ENCODE results near the gene GET3.

GET3 gene

GRCh38 chr19:12726988-12727316 is 10.3 kb upstream of the GET3 start:
- no peak for FAIRE-seq
- TF ChIP-seq TAF1 (IDR thresholded peaks at IDR 0.05; ENCODE audit: low read depth, low read length) (no peak), POLR2A (IDR thresholded peaks at IDR 0.05; ENCODE audit: low read depth, low read length) (no peak; the same call in 1 of the 2 replicates), SPI1 (IDR thresholded peaks at IDR 0.05; ENCODE audit: low read depth, low read length) (no peak), PAX5 (IDR thresholded peaks at IDR 0.05; ENCODE audit: insufficient read depth, low read length, severe bottlenecking) (no peak), POU2F2 (IDR thresholded peaks at IDR 0.05; ENCODE audit: low read depth, low read length) (no peak), POLR2AphosphoS5 (IDR thresholded peaks at IDR 0.05; ENCODE audit: low read depth, low read length) (no peak; the same call in 1 of the 2 replicates)
- no peak for DNase-seq (ENCODE audit: insufficient read length, low spot score)

- DNase-seq (ENCODE audit: insufficient read length, low spot score) (no peak), FAIRE-seq (no peak)
- TF ChIP-seq SPI1 (IDR thresholded peaks at IDR 0.05; ENCODE audit: low read depth, low read length) (no peak), POLR2A (IDR thresholded peaks at IDR 0.05; ENCODE audit: low read depth, low read length) (no peak), TAF1 (IDR thresholded peaks at IDR 0.05; ENCODE audit: low read depth, low read length) (no peak), PAX5 (IDR thresholded peaks at IDR 0.05; ENCODE audit: insufficient read depth, low read length, severe bottlenecking) (no peak), POU2F2 (IDR thresholded peaks at IDR 0.05; ENCODE audit: low read depth, low read length) (no peak), POLR2AphosphoS5 (IDR thresholded peaks at IDR 0.05; ENCODE audit: low read depth, low read length) (no peak)
These were observed 9.4 kb upstream of the GET3 start for GRCh38 chr19:12727745-12728433.

GRCh38 chr19:12730064-12730463 is 7.2 kb upstream of the GET3 start:
- DNase-seq (ENCODE audit: insufficient read length, low spot score) (no peak), FAIRE-seq (no peak)
- TF ChIP-seq SPI1 (IDR thresholded peaks at IDR 0.05; ENCODE audit: low read depth, low read length): peak; percentile 75
- TF ChIP-seq POU2F2 (IDR thresholded peaks at IDR 0.05; ENCODE audit: low read depth, low read length): no peak

- no peak for DNase-seq (ENCODE audit: insufficient read length, low spot score)
- no peak for TF ChIP-seq TAF1 (IDR thresholded peaks at IDR 0.05; ENCODE audit: low read depth, low read length)
- TF ChIP-seq POU2F2 (IDR thresholded peaks at IDR 0.05; ENCODE audit: low read depth, low read length): no peak
- TF ChIP-seq SPI1 (IDR thresholded peaks at IDR 0.05; ENCODE audit: low read depth, low read length): no peak
- peak; percentile 55 for TF ChIP-seq POLR2AphosphoS5 (IDR thresholded peaks at IDR 0.05; ENCODE audit: low read depth, low read length)
- FAIRE-seq: no peak
These were observed 6.0 kb upstream of the GET3 start for GRCh38 chr19:12731337-12731736.

DNA sequence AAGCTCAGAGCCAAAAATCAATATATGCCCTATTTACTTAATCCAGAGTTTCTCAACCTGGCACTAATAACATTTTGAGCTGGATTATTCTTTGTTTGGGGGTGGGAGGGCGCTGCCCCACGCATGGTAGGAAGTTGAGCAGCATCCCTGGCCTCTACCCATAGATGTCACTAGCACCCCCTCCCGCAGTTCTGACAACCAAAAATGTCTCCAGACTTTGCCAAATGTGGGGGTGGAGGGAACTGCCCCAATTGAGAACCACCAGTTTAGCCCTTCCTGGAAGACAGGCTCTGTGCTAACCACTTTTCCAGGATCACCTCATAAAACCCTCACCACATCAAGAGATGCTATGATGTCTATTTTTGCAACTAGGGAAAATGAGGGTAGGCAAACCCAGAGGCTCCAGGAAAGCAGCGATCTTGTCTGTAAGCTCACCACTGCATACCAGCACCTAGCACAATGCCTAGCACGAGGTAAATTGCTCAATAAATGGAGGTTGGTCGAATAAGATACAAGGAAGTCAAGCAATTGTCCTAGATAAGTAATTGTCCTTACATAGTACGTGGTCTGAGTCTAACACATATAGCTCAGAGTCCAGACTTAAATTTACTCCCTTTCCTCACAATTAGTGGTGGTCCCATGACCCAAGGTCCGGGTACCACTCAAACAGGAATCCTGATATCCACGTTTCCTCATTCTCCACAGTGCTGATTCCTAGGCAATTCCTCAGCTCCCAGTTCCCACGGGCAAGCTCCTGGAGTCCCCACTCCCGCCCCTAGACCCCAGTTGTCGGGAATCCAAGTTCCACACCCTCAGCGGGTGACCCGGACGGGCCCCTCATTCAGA is 3.7 kb upstream of the GET3 start:
- FAIRE-seq (peak; percentile 83), DNase-seq (ENCODE audit: insufficient read length, low spot score) (no peak)
- TF ChIP-seq TAF1 (IDR thresholded peaks at IDR 0.05; ENCODE audit: low read depth, low read length): no peak
- no peak for TF ChIP-seq POU2F2 (IDR thresholded peaks at IDR 0.05; ENCODE audit: low read depth, low read length)
- TF ChIP-seq POLR2AphosphoS5 (IDR thresholded peaks at IDR 0.05; ENCODE audit: low read depth, low read length): no peak
- no peak for TF ChIP-seq PAX5 (IDR thresholded peaks at IDR 0.05; ENCODE audit: insufficient read depth, low read length, severe bottlenecking)
- 0 out of 2 replicates have a peak, but pooled peaks have one; percentile 17 for TF ChIP-seq POLR2A (IDR thresholded peaks at IDR 0.05; ENCODE audit: low read depth, low read length)
- 0 out of 2 replicates have a peak, but pooled peaks have one; percentile 18 for TF ChIP-seq SPI1 (IDR thresholded peaks at IDR 0.05; ENCODE audit: low read depth, low read length)

GRCh38 chr19:12737835-12738351 is 596 bp downstream of the GET3 start:
- no peak for DNase-seq (ENCODE audit: insufficient read length, low spot score)
- no peak for TF ChIP-seq TAF1 (IDR thresholded peaks at IDR 0.05; ENCODE audit: low read depth, low read length)
- TF ChIP-seq POLR2A (IDR thresholded peaks at IDR 0.05; ENCODE audit: low read depth, low read length): no peak
- no peak for TF ChIP-seq POU2F2 (IDR thresholded peaks at IDR 0.05; ENCODE audit: low read depth, low read length)
- no peak for TF ChIP-seq POLR2AphosphoS5 (IDR thresholded peaks at IDR 0.05; ENCODE audit: low read depth, low read length)
- no peak for TF ChIP-seq PAX5 (IDR thresholded peaks at IDR 0.05; ENCODE audit: insufficient read depth, low read length, severe bottlenecking)
- no peak for TF ChIP-seq SPI1 (IDR thresholded peaks at IDR 0.05; ENCODE audit: low read depth, low read length)
- no peak for FAIRE-seq

- no peak for TF ChIP-seq POU2F2 (IDR thresholded peaks at IDR 0.05; ENCODE audit: low read depth, low read length)
- no peak for TF ChIP-seq POLR2AphosphoS5 (IDR thresholded peaks at IDR 0.05; ENCODE audit: low read depth, low read length)
- no peak for TF ChIP-seq PAX5 (IDR thresholded peaks at IDR 0.05; ENCODE audit: insufficient read depth, low read length, severe bottlenecking)
- TF ChIP-seq SPI1 (IDR thresholded peaks at IDR 0.05; ENCODE audit: low read depth, low read length): no peak
- no peak for TF ChIP-seq TAF1 (IDR thresholded peaks at IDR 0.05; ENCODE audit: low read depth, low read length)
- no peak for TF ChIP-seq POLR2A (IDR thresholded peaks at IDR 0.05; ENCODE audit: low read depth, low read length)
- no peak for DNase-seq (ENCODE audit: insufficient read length, low spot score)
- FAIRE-seq: no peak
These were observed 8.0 kb downstream of the GET3 start for GRCh38 chr19:12745166-12745897.

- FAIRE-seq (no peak), DNase-seq (ENCODE audit: insufficient read length, low spot score) (no peak)
- no peak for TF ChIP-seq POLR2A (IDR thresholded peaks at IDR 0.05; ENCODE audit: low read depth, low read length)
- TF ChIP-seq POU2F2 (IDR thresholded peaks at IDR 0.05; ENCODE audit: low read depth, low read length): no peak
- no peak for TF ChIP-seq TAF1 (IDR thresholded peaks at IDR 0.05; ENCODE audit: low read depth, low read length)
- TF ChIP-seq SPI1 (IDR thresholded peaks at IDR 0.05; ENCODE audit: low read depth, low read length): no peak
- no peak for TF ChIP-seq POLR2AphosphoS5 (IDR thresholded peaks at IDR 0.05; ENCODE audit: low read depth, low read length)
These were observed 11.2 kb downstream of the GET3 start for GRCh38 chr19:12748489-12748888.

- TF ChIP-seq POLR2A (IDR thresholded peaks at IDR 0.05; ENCODE audit: low read depth, low read length): no peak
- TF ChIP-seq TAF1 (IDR thresholded peaks at IDR 0.05; ENCODE audit: low read depth, low read length): no peak
- no peak for TF ChIP-seq POLR2AphosphoS5 (IDR thresholded peaks at IDR 0.05; ENCODE audit: low read depth, low read length)
- TF ChIP-seq PAX5 (IDR thresholded peaks at IDR 0.05; ENCODE audit: insufficient read depth, low read length, severe bottlenecking): no peak
- no peak for TF ChIP-seq POU2F2 (IDR thresholded peaks at IDR 0.05; ENCODE audit: low read depth, low read length)
- TF ChIP-seq SPI1 (IDR thresholded peaks at IDR 0.05; ENCODE audit: low read depth, low read length): no peak
- FAIRE-seq (no peak), DNase-seq (ENCODE audit: insufficient read length, low spot score) (no peak)
These were observed 12.7 kb downstream of the GET3 start for GRCh38 chr19:12749938-12750521.
